ENCODE data around the gene FBXL14.

- TF ChIP-seq CTCF (IDR thresholded peaks at IDR 0.05) (no peak), POLR2AphosphoS5 (IDR thresholded peaks at IDR 0.05) (no peak), POLR2A (IDR thresholded peaks at IDR 0.05) (no peak)
Observed at GRCh38 chr12:1567852-1568251, 26.5 kb downstream of the FBXL14 start.

Measured in breast epithelium (tissue), 3 donors.